Liver (tissue), 9 donors: Measurements from ENCODE around the gene DYNC1LI2. TPM values are rescaled to one million over a fixed set of nuclear protein-coding genes. Genes with fewer than 3 reads are reported as not detected.

Source experiments
- DNase-seq: peaks from one replicate; pipeline ENCODE4 v3.0.0-alpha.2; 2017; ENCODE audit warnings: low spot score
- H3K27ac ChIP-seq, 2 donors: one replicate each; pipeline ENCODE4 v1.7.0; 2013; ENCODE audit warnings: inconsistent platforms in 2 of 2, low read length in 2 of 2, control low read depth in 1 of 2, low read depth in 1 of 2, mild to moderate bottlenecking in 1 of 2
- H3K27me3 ChIP-seq, 4 donors: one replicate each; pipeline versions ENCODE4 v1.6.1 to v1.7.0; 2013; ENCODE audit warnings: low read length in 3 of 4, inconsistent platforms in 1 of 4, mild to moderate bottlenecking in 1 of 4, moderate library complexity in 1 of 4; ENCODE audit not compliant: control insufficient read depth in 4 of 4, insufficient read depth in 4 of 4
- H3K36me3 ChIP-seq, 4 donors: one replicate each; pipeline versions ENCODE4 v1.6.1 to v1.7.0; 2013; ENCODE audit warnings: low read length in 3 of 4, mild to moderate bottlenecking in 3 of 4, low read depth in 1 of 4, moderate library complexity in 1 of 4; ENCODE audit not compliant: control insufficient read depth in 4 of 4, insufficient read depth in 3 of 4
- H3K4me1 ChIP-seq, 4 donors: one replicate each; pipeline versions ENCODE4 v1.6.1 to v1.7.0; 2013; ENCODE audit warnings: low read length in 3 of 4, mild to moderate bottlenecking in 3 of 4, moderate library complexity in 1 of 4; ENCODE audit not compliant: control insufficient read depth in 4 of 4, insufficient read depth in 4 of 4
- H3K4me3 ChIP-seq, 3 donors: one replicate each; pipeline versions ENCODE4 v1.6.1 to v1.7.0; 2013; ENCODE audit warnings: low read length in 3 of 3, control low read depth in 1 of 3, low read depth in 1 of 3, mild to moderate bottlenecking in 1 of 3
- H3K9ac ChIP-seq, 2 donors: one replicate each; pipeline ENCODE4 v1.7.0; 2013; ENCODE audit warnings: low read length in 2 of 2, mild to moderate bottlenecking in 2 of 2, moderate library complexity in 2 of 2, control low read depth in 1 of 2, low read depth in 1 of 2
- H3K9me3 ChIP-seq, 4 donors: one replicate each; pipeline versions ENCODE4 v1.6.1 to v1.7.0; 2013; ENCODE audit warnings: low read length in 3 of 4; ENCODE audit not compliant: control insufficient read depth in 4 of 4
- FOXA1 ChIP-seq: IDR thresholded peaks from 2 replicates; pipeline ENCODE4 v1.6.1; 2016; ENCODE audit warnings: antibody characterized with exemption
- FOXA2 ChIP-seq: IDR thresholded peaks from 2 replicates; pipeline ENCODE4 v1.6.1; 2016; ENCODE audit warnings: antibody characterized with exemption
- GABPA ChIP-seq, 2 donors: IDR thresholded peaks in 1 of 2; conservative IDR thresholded peaks in 1 of 2; 2 replicates each; pipeline ENCODE4 v1.6.1; 2016; ENCODE audit warnings: antibody characterized with exemption in 2 of 2, mild to moderate bottlenecking in 1 of 2, moderate library complexity in 1 of 2
- HNF4A ChIP-seq, 2 donors: conservative IDR thresholded peaks; 2 replicates each; pipeline ENCODE4 v1.6.1; 2016; ENCODE audit warnings: antibody characterized with exemption in 2 of 2, mild to moderate bottlenecking in 2 of 2
- HNF4G ChIP-seq: IDR thresholded peaks from 2 replicates; pipeline ENCODE4 v1.6.1; 2016; ENCODE audit warnings: antibody characterized with exemption
- JUND ChIP-seq, 2 donors: IDR thresholded peaks; 2 replicates each; pipeline ENCODE4 v1.6.1; 2016; ENCODE audit warnings: antibody characterized with exemption in 2 of 2
- MAX ChIP-seq: IDR thresholded peaks from 2 replicates; pipeline ENCODE4 v1.6.1; 2016; ENCODE audit warnings: antibody characterized with exemption
- NR2F2 ChIP-seq: IDR thresholded peaks from 2 replicates; pipeline ENCODE4 v1.6.1; 2016; ENCODE audit warnings: antibody characterized with exemption
- RAD21 ChIP-seq, 2 donors: IDR thresholded peaks; 2 replicates each; pipeline ENCODE4 v1.6.1; 2016; ENCODE audit warnings: antibody characterized with exemption in 2 of 2, mild to moderate bottlenecking in 2 of 2
- REST ChIP-seq: IDR thresholded peaks from 2 replicates; pipeline ENCODE4 v1.6.1; 2016; ENCODE audit warnings: antibody characterized with exemption, mild to moderate bottlenecking
- RXRA ChIP-seq, 2 donors: IDR thresholded peaks; 2 replicates each; pipeline ENCODE4 v1.6.1; 2017 to 2018; ENCODE audit warnings: antibody characterized with exemption in 2 of 2, mild to moderate bottlenecking in 1 of 2
- SP1 ChIP-seq: IDR thresholded peaks from 2 replicates; pipeline ENCODE4 v1.6.1; 2018; ENCODE audit warnings: antibody characterized with exemption, mild to moderate bottlenecking
- TAF1 ChIP-seq: conservative IDR thresholded peaks from 2 replicates; pipeline ENCODE4 v1.6.1; 2016; ENCODE audit warnings: antibody characterized with exemption, mild to moderate bottlenecking
- WGBS: extraction: QIAGEN DNeasy Blood & Tissue Kit; methylation state at CpG from one replicate; pipeline ENCODE4 v1.1.7; 2013; 5-methylcytosine and 5-hydroxymethylcytosine counted together
- polyA plus RNA-seq, 2 donors: library from polyadenylated mRNA; stranded (reverse) in 1 of 2; unstranded in 1 of 2; fragments of 200-250 nt in 1 of 2; fragments of >200 nt in 1 of 2; fragmentation: Nextera tagmentation in 1 of 2; extraction: Ambion mirVana in 1 of 2; gene quantifications; one replicate each; pipeline versions ENCODE4 v1.2.1 to v1.2.3, GENCODE V29; 2013 to 2015
- total RNA-seq, 2 donors: library from RNA; depleted of rRNA; stranded (reverse); fragments of >200 nt; gene quantifications; one replicate each; pipeline ENCODE4 v1.2.3, GENCODE V29; 2014
- TF ChIP-seq, protein P1 (sequence below): fragments of 150-350 bp; IDR thresholded peaks from 2 replicates; pipeline ENCODE4 v1.5.1; 2017; ENCODE audit warnings: improper control_type of control experiment, low read depth, low read length; ENCODE audit not compliant: missing input control
- TF ChIP-seq, protein P2 (sequence below): IDR thresholded peaks from 2 replicates; pipeline ENCODE4 v1.6.1; 2016; ENCODE audit warnings: antibody characterized with exemption
- TF ChIP-seq, protein P3 (sequence below): IDR thresholded peaks from 2 replicates; pipeline ENCODE4 v1.6.1; 2016; ENCODE audit warnings: antibody characterized with exemption
- donor health status: healthy.
- donor health status: healthy.
- donor health status: healthy.
- donor health status: healthy.
- donor health status: healthy.

DYNC1LI2 gene
- total and polyA plus RNA-seq, 4 donors = 14.2 to 106 (median 35.1) TPM

GRCh38 chr16:66701516-66701915 is 49.9 kb downstream of the DYNC1LI2 start:
- peaks cover 0 to 12% (median 5%) of the 10 kb centered on the region in 4 donors for H3K4me1 ChIP-seq
- WGBS = 95% methylated on average over 2 of the region's 2 CpGs

DNA sequence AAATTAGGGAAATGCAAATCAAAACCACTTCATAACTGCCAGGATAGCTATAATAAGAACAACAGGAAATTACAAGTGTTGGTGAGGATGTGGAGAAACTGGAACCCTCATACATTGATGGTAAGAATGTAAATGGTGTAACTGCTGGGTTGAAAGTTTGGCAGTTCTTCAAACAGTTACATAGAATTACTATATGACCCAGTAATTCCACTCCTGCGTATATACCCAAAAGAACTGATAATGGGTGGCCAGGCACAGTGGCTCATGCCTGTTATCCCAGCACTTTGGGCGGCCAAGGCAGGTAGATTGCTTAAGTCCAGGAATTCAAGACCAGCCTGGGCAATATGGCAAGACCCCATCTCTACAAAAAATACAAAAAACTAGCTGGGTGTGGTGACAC is 50.4 kb downstream of the DYNC1LI2 start:
- no peak overlapping the region for H3K9ac ChIP-seq
- no peaks in the 10 kb centered on the region for H3K36me3 ChIP-seq
- DNase-seq = no peak
- no peak overlapping the region for H3K4me3 ChIP-seq
- 81% methylated on average over 2 of the region's 2 CpGs for WGBS
- TF ChIP-seq GABPA (IDR thresholded peaks at IDR 0.05 in 1 of 2, conservative IDR thresholded peaks at IDR 0.05 in 1 of 2) = no peak
- TF ChIP-seq, protein P1, sequence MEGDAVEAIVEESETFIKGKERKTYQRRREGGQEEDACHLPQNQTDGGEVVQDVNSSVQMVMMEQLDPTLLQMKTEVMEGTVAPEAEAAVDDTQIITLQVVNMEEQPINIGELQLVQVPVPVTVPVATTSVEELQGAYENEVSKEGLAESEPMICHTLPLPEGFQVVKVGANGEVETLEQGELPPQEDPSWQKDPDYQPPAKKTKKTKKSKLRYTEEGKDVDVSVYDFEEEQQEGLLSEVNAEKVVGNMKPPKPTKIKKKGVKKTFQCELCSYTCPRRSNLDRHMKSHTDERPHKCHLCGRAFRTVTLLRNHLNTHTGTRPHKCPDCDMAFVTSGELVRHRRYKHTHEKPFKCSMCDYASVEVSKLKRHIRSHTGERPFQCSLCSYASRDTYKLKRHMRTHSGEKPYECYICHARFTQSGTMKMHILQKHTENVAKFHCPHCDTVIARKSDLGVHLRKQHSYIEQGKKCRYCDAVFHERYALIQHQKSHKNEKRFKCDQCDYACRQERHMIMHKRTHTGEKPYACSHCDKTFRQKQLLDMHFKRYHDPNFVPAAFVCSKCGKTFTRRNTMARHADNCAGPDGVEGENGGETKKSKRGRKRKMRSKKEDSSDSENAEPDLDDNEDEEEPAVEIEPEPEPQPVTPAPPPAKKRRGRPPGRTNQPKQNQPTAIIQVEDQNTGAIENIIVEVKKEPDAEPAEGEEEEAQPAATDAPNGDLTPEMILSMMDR = no peak
- TF ChIP-seq TAF1 = no peak
- TF ChIP-seq, protein P2, sequence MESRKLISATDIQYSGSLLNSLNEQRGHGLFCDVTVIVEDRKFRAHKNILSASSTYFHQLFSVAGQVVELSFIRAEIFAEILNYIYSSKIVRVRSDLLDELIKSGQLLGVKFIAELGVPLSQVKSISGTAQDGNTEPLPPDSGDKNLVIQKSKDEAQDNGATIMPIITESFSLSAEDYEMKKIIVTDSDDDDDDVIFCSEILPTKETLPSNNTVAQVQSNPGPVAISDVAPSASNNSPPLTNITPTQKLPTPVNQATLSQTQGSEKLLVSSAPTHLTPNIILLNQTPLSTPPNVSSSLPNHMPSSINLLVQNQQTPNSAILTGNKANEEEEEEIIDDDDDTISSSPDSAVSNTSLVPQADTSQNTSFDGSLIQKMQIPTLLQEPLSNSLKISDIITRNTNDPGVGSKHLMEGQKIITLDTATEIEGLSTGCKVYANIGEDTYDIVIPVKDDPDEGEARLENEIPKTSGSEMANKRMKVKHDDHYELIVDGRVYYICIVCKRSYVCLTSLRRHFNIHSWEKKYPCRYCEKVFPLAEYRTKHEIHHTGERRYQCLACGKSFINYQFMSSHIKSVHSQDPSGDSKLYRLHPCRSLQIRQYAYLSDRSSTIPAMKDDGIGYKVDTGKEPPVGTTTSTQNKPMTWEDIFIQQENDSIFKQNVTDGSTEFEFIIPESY = no peak
- TF ChIP-seq SP1 = no peak
- no peak for TF ChIP-seq JUND (IDR thresholded peaks at IDR 0.05)
- no peak for TF ChIP-seq RAD21 (IDR thresholded peaks at IDR 0.05)
- TF ChIP-seq FOXA1 = no peak
- TF ChIP-seq MAX = no peak
- TF ChIP-seq, protein P3, sequence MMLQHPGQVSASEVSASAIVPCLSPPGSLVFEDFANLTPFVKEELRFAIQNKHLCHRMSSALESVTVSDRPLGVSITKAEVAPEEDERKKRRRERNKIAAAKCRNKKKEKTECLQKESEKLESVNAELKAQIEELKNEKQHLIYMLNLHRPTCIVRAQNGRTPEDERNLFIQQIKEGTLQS = no peak
- no peak for TF ChIP-seq RXRA (IDR thresholded peaks at IDR 0.05)
- no peak for TF ChIP-seq HNF4G
- no peak for TF ChIP-seq FOXA2
- no peak overlapping the region for H3K27ac ChIP-seq
- no peaks in the 10 kb centered on the region for H3K9me3 ChIP-seq
- H3K27me3 ChIP-seq = no peaks in the 10 kb centered on the region
- H3K4me1 ChIP-seq = peaks cover 0 to 15% (median 6%) of the 10 kb centered on the region in 4 donors

More at GRCh38 chr16:66701516-66701915, 49.9 kb downstream of the DYNC1LI2 start:
- DNase-seq = no peak
- Histone ChIP-seq H3K9me3 (no peaks in the 10 kb centered on the region), H3K27ac (no peak overlapping the region), H3K4me3 (no peak overlapping the region), H3K27me3 (no peaks in the 10 kb centered on the region), H3K36me3 (no peaks in the 10 kb centered on the region), H3K9ac (no peak overlapping the region)
- no peak for TF ChIP-seq RAD21 (IDR thresholded peaks at IDR 0.05)
- no peak for TF ChIP-seq TAF1
- no peak for TF ChIP-seq RXRA (IDR thresholded peaks at IDR 0.05)
- TF ChIP-seq REST = no peak
- no peak for TF ChIP-seq NR2F2
- TF ChIP-seq FOXA2 = no peak
- no peak for TF ChIP-seq HNF4A (conservative IDR thresholded peaks at IDR 0.05)
- no peak for TF ChIP-seq FOXA1
- no peak for TF ChIP-seq JUND (IDR thresholded peaks at IDR 0.05)
- TF ChIP-seq, protein P1 = no peak
